Liver (tissue), 9 donors: Measurements from ENCODE around the gene TMEM87B. TPM values are rescaled to one million over a fixed set of nuclear protein-coding genes. Genes with fewer than 3 reads are reported as not detected.

ENCODE experiments used
- DNase-seq: peaks from one replicate; pipeline ENCODE4 v3.0.0-alpha.2; 2017; ENCODE audit warnings: low spot score
- H3K27ac ChIP-seq, 2 donors: one replicate each; pipeline ENCODE4 v1.7.0; 2013; ENCODE audit warnings: inconsistent platforms in 2 of 2, low read length in 2 of 2, control low read depth in 1 of 2, low read depth in 1 of 2, mild to moderate bottlenecking in 1 of 2
- H3K27me3 ChIP-seq, 4 donors: one replicate each; pipeline versions ENCODE4 v1.6.1 to v1.7.0; 2013; ENCODE audit warnings: low read length in 3 of 4, inconsistent platforms in 1 of 4, mild to moderate bottlenecking in 1 of 4, moderate library complexity in 1 of 4; ENCODE audit not compliant: control insufficient read depth in 4 of 4, insufficient read depth in 4 of 4
- H3K36me3 ChIP-seq, 4 donors: one replicate each; pipeline versions ENCODE4 v1.6.1 to v1.7.0; 2013; ENCODE audit warnings: low read length in 3 of 4, mild to moderate bottlenecking in 3 of 4, low read depth in 1 of 4, moderate library complexity in 1 of 4; ENCODE audit not compliant: control insufficient read depth in 4 of 4, insufficient read depth in 3 of 4
- H3K4me1 ChIP-seq, 4 donors: one replicate each; pipeline versions ENCODE4 v1.6.1 to v1.7.0; 2013; ENCODE audit warnings: low read length in 3 of 4, mild to moderate bottlenecking in 3 of 4, moderate library complexity in 1 of 4; ENCODE audit not compliant: control insufficient read depth in 4 of 4, insufficient read depth in 4 of 4
- H3K4me3 ChIP-seq, 3 donors: one replicate each; pipeline versions ENCODE4 v1.6.1 to v1.7.0; 2013; ENCODE audit warnings: low read length in 3 of 3, control low read depth in 1 of 3, low read depth in 1 of 3, mild to moderate bottlenecking in 1 of 3
- H3K9ac ChIP-seq, 2 donors: one replicate each; pipeline ENCODE4 v1.7.0; 2013; ENCODE audit warnings: low read length in 2 of 2, mild to moderate bottlenecking in 2 of 2, moderate library complexity in 2 of 2, control low read depth in 1 of 2, low read depth in 1 of 2
- H3K9me3 ChIP-seq, 4 donors: one replicate each; pipeline versions ENCODE4 v1.6.1 to v1.7.0; 2013; ENCODE audit warnings: low read length in 3 of 4; ENCODE audit not compliant: control insufficient read depth in 4 of 4
- CTCF ChIP-seq: fragments of 150-350 bp; IDR thresholded peaks from 2 replicates; pipeline ENCODE4 v1.5.1; 2017; ENCODE audit warnings: improper control_type of control experiment, low read depth, low read length; ENCODE audit not compliant: missing input control
- EGR1 ChIP-seq, 2 donors: IDR thresholded peaks; 2 replicates each; pipeline ENCODE4 v1.6.1; 2016 to 2018; ENCODE audit warnings: antibody characterized with exemption in 2 of 2, low read depth in 2 of 2
- FOXA1 ChIP-seq: IDR thresholded peaks from 2 replicates; pipeline ENCODE4 v1.6.1; 2016; ENCODE audit warnings: antibody characterized with exemption
- FOXA2 ChIP-seq: IDR thresholded peaks from 2 replicates; pipeline ENCODE4 v1.6.1; 2016; ENCODE audit warnings: antibody characterized with exemption
- GABPA ChIP-seq, 2 donors: IDR thresholded peaks in 1 of 2; conservative IDR thresholded peaks in 1 of 2; 2 replicates each; pipeline ENCODE4 v1.6.1; 2016; ENCODE audit warnings: antibody characterized with exemption in 2 of 2, mild to moderate bottlenecking in 1 of 2, moderate library complexity in 1 of 2
- HNF4A ChIP-seq, 2 donors: conservative IDR thresholded peaks; 2 replicates each; pipeline ENCODE4 v1.6.1; 2016; ENCODE audit warnings: antibody characterized with exemption in 2 of 2, mild to moderate bottlenecking in 2 of 2
- HNF4G ChIP-seq: IDR thresholded peaks from 2 replicates; pipeline ENCODE4 v1.6.1; 2016; ENCODE audit warnings: antibody characterized with exemption
- JUND ChIP-seq, 2 donors: IDR thresholded peaks; 2 replicates each; pipeline ENCODE4 v1.6.1; 2016; ENCODE audit warnings: antibody characterized with exemption in 2 of 2
- NR2F2 ChIP-seq: IDR thresholded peaks from 2 replicates; pipeline ENCODE4 v1.6.1; 2016; ENCODE audit warnings: antibody characterized with exemption
- RAD21 ChIP-seq, 2 donors: IDR thresholded peaks; 2 replicates each; pipeline ENCODE4 v1.6.1; 2016; ENCODE audit warnings: antibody characterized with exemption in 2 of 2, mild to moderate bottlenecking in 2 of 2
- REST ChIP-seq: IDR thresholded peaks from 2 replicates; pipeline ENCODE4 v1.6.1; 2016; ENCODE audit warnings: antibody characterized with exemption, mild to moderate bottlenecking
- RXRA ChIP-seq, 2 donors: IDR thresholded peaks; 2 replicates each; pipeline ENCODE4 v1.6.1; 2017 to 2018; ENCODE audit warnings: antibody characterized with exemption in 2 of 2, mild to moderate bottlenecking in 1 of 2
- TAF1 ChIP-seq: conservative IDR thresholded peaks from 2 replicates; pipeline ENCODE4 v1.6.1; 2016; ENCODE audit warnings: antibody characterized with exemption, mild to moderate bottlenecking
- YY1 ChIP-seq: IDR thresholded peaks from 2 replicates; pipeline ENCODE4 v1.6.1; 2016; ENCODE audit warnings: antibody characterized with exemption, mild to moderate bottlenecking
- ZBTB33 ChIP-seq: IDR thresholded peaks from 2 replicates; pipeline ENCODE4 v1.6.1; 2016; ENCODE audit warnings: antibody characterized with exemption
- WGBS: extraction: QIAGEN DNeasy Blood & Tissue Kit; methylation state at CpG from one replicate; pipeline ENCODE4 v1.1.7; 2013; 5-methylcytosine and 5-hydroxymethylcytosine counted together
- polyA plus RNA-seq, 2 donors: library from polyadenylated mRNA; stranded (reverse) in 1 of 2; unstranded in 1 of 2; fragments of 200-250 nt in 1 of 2; fragments of >200 nt in 1 of 2; fragmentation: Nextera tagmentation in 1 of 2; extraction: Ambion mirVana in 1 of 2; gene quantifications; one replicate each; pipeline versions ENCODE4 v1.2.1 to v1.2.3, GENCODE V29; 2013 to 2015
- total RNA-seq, 2 donors: library from RNA; depleted of rRNA; stranded (reverse); fragments of >200 nt; gene quantifications; one replicate each; pipeline ENCODE4 v1.2.3, GENCODE V29; 2014
- TF ChIP-seq, protein P1 (sequence below): IDR thresholded peaks from 2 replicates; pipeline ENCODE4 v1.6.1; 2016; ENCODE audit warnings: antibody characterized with exemption
- TF ChIP-seq, protein P2 (sequence below): IDR thresholded peaks from 2 replicates; pipeline ENCODE4 v1.6.1; 2016; ENCODE audit warnings: antibody characterized with exemption
- donor health status: healthy.
- donor health status: healthy.
- donor health status: healthy.
- donor health status: healthy.
- donor health status: healthy.

TMEM87B gene
- total and polyA plus RNA-seq, 4 donors: 3.6 to 10.1 (median 6.0) TPM

DNA sequence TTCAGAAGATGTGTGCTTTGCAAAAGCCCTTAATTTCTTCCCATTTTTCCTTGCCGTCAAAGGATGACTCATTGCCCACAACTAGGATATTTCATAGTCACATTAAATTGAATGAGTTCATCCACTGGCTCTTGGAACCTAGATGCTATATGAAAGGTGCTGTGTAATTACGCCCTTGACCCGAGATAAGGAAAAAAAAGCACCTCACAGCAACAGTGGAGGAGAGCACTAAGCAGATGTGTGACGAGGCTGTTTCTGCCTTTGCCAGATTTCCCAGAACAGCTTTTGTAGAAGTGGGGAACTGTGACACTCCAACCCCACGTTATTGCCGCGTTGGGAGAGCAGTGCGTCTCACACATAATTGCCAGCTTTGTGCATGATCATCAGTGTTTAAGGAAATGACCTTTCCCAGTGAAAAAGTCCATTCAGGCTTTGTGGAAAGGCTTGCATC, 33.3 kb upstream of the TMEM87B start:
- DNase-seq: no peak
- no peak overlapping the region for H3K27ac ChIP-seq

More for the DNA sequence above, 33.3 kb upstream of the TMEM87B start:
- no peaks in the 10 kb centered on the region for H3K9me3 ChIP-seq
- H3K36me3 ChIP-seq: peaks cover 7 to 27% (median 18%) of the 10 kb centered on the region in 4 donors
- WGBS: 82% methylated on average over 8 of the region's 8 CpGs
- no peaks in the 10 kb centered on the region for H3K4me1 ChIP-seq
- no peaks in the 10 kb centered on the region for H3K27me3 ChIP-seq
- H3K4me3 ChIP-seq: no peak overlapping the region
- TF ChIP-seq HNF4A (conservative IDR thresholded peaks at IDR 0.05): no peak
- no peak for TF ChIP-seq RAD21 (IDR thresholded peaks at IDR 0.05)
- no peak for TF ChIP-seq NR2F2
- no peak for TF ChIP-seq YY1
- TF ChIP-seq TAF1: no peak
- TF ChIP-seq JUND (IDR thresholded peaks at IDR 0.05): no peak
- TF ChIP-seq, protein P1, sequence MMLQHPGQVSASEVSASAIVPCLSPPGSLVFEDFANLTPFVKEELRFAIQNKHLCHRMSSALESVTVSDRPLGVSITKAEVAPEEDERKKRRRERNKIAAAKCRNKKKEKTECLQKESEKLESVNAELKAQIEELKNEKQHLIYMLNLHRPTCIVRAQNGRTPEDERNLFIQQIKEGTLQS: no peak
- TF ChIP-seq FOXA2: no peak
- TF ChIP-seq FOXA1: no peak
- no peak for TF ChIP-seq HNF4G
- TF ChIP-seq RXRA (IDR thresholded peaks at IDR 0.05): no peak
- TF ChIP-seq, protein P2, sequence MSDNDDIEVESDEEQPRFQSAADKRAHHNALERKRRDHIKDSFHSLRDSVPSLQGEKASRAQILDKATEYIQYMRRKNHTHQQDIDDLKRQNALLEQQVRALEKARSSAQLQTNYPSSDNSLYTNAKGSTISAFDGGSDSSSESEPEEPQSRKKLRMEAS: no peak
- no peak for TF ChIP-seq EGR1 (IDR thresholded peaks at IDR 0.05; ENCODE audit: low read depth in 2 of 2)
- no peak for TF ChIP-seq GABPA (IDR thresholded peaks at IDR 0.05 in 1 of 2, conservative IDR thresholded peaks at IDR 0.05 in 1 of 2)
- no peak for TF ChIP-seq ZBTB33
- no peak for TF ChIP-seq CTCF
- no peak for TF ChIP-seq REST
- H3K9ac ChIP-seq: no peak overlapping the region
